ENCODE measurements around the gene TMEM217.

DNA sequence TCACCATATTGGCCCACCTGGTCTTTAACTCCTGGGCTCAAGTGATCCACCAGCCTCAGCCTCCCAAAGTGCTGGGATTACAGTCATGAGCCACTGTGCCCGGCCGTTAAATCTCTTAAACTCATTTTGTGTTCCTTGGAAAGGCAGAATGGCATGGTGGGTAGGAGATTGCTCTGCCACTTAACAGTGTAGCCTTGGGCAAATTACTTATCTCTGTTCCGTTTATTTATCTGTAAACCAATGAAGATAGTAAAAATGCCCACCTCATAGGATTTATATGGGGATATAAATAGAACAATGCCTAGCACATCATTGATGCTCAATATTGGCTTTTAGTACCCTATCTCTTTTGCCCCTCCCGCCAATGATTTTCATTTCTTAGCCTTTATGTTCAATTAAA is 95.2 kb downstream of the TMEM217 start:
- TF ChIP-seq, protein P1, sequence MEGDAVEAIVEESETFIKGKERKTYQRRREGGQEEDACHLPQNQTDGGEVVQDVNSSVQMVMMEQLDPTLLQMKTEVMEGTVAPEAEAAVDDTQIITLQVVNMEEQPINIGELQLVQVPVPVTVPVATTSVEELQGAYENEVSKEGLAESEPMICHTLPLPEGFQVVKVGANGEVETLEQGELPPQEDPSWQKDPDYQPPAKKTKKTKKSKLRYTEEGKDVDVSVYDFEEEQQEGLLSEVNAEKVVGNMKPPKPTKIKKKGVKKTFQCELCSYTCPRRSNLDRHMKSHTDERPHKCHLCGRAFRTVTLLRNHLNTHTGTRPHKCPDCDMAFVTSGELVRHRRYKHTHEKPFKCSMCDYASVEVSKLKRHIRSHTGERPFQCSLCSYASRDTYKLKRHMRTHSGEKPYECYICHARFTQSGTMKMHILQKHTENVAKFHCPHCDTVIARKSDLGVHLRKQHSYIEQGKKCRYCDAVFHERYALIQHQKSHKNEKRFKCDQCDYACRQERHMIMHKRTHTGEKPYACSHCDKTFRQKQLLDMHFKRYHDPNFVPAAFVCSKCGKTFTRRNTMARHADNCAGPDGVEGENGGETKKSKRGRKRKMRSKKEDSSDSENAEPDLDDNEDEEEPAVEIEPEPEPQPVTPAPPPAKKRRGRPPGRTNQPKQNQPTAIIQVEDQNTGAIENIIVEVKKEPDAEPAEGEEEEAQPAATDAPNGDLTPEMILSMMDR (IDR thresholded peaks at IDR 0.05), result no peak
- no peak for TF ChIP-seq POLR2A (IDR thresholded peaks at IDR 0.05)
